Activated naive CD8-positive, alpha-beta T cell treated with anti-CD3 and anti-CD28 coated beads, Interleukin-2, amount 10 ng/mL, durations not matched to agents 7 days and 5 days (primary cell): ENCODE results near the gene ATOX1. TPM values are rescaled to one million over a fixed set of nuclear protein-coding genes. Genes with fewer than 3 reads are reported as not detected.

Experiments used
- ATAC-seq: fragments of 150-1000 bp; cut with Tn5 transposase; one replicate; pipeline ENCODE4 v1.10.0; 2021; ENCODE audit warnings: low read depth, moderate library complexity
- POLR2A ChIA-PET: fragments of 350-600 bp; sonication (Branson Sonifier 250); formaldehyde crosslinking; loops from one replicate; lab custom pipeline; 2021; ENCODE audit warnings: antibody characterized with exemption; lab: Charles Lee
- DNase-seq: peaks from one replicate; pipeline ENCODE4 v3.0.0; 2021
- H3K27ac Mint-ChIP-seq: one replicate; pipeline ENCODE4 v1.8.0; 2022; ENCODE audit warnings: mild to moderate bottlenecking, mixed read lengths
- H3K27me3 Mint-ChIP-seq: one replicate; pipeline ENCODE4 v1.8.0; 2022; ENCODE audit warnings: mild to moderate bottlenecking, moderate library complexity, mixed read lengths
- H3K36me3 Mint-ChIP-seq: one replicate; pipeline ENCODE4 v1.8.0; 2021; ENCODE audit warnings: mild to moderate bottlenecking, mixed read lengths
- H3K4me1 Mint-ChIP-seq: one replicate; pipeline ENCODE4 v1.8.0; 2021; ENCODE audit warnings: mixed read lengths
- H3K4me3 Mint-ChIP-seq: one replicate; pipeline ENCODE4 v1.8.0; 2022; ENCODE audit warnings: mild to moderate bottlenecking, moderate library complexity, mixed read lengths
- H3K9me3 Mint-ChIP-seq: one replicate; pipeline ENCODE4 v1.8.0; 2021; ENCODE audit warnings: mixed read lengths
- total RNA-seq, 2 experiments: library from RNA; stranded (reverse); gene quantifications; one replicate each; pipeline ENCODE4 v1.2.3, GENCODE V29; 2021

ATOX1 gene
- total RNA-seq, 2 experiments from 2014 or later = 42.7 to 48.1 TPM

DNA sequence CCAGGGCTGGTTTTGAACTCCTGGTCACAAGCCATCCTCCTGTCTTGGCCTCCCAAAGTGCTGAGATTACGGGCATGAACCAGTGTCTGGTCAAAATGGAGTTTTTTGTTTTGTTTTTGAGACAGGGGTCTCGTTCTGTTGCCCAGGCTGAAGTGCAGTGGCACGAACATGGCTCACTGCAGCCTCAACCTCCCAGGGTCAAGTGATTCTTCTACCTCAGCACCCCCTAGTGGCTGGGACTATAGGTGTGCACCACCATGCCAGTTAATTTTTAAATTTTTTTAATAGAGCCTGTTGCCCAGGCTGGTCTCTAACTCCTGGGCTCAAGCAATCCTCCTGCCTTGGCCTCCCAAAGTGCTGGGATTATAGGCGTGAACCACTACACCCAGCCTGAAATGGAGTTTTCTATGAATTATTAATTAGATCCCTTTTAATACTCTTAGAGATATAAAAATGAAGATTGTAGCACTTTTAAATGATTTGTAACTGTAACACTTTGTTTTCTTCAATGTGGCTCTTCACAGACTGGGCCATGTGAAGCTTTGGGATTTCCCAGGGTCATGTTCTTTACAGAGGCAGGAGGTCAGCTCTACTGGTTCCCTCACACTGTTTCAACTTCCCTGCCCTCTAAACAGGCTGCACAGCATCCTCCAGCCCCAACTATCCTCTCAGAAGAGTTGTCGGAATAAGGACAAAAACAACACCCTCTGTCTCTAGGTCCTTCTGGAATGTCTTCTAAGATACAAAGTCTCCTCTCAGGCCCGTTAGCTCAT lies 39.0 kb downstream of the ATOX1 start:
- Mint-ChIP-seq H3K4me3 (no peak overlapping the region), H3K27ac (no peak overlapping the region), H3K4me1 (peaks cover 1% of the 10 kb centered on the region), H3K36me3 (no peaks in the 10 kb centered on the region), H3K27me3 (no peaks in the 10 kb centered on the region), H3K9me3 (no peaks in the 10 kb centered on the region)
- DNase-seq (no peak), ATAC-seq (peak; percentile 58)
- POLR2A ChIA-PET = no interaction called here

GRCh38 chr5:151718646-151719045 lies 39.8 kb downstream of the ATOX1 start:
- no peak overlapping the region for H3K4me3 Mint-ChIP-seq
- no peaks in the 10 kb centered on the region for H3K36me3 Mint-ChIP-seq
- H3K27me3 Mint-ChIP-seq = no peaks in the 10 kb centered on the region
- peaks cover 1% of the 10 kb centered on the region for H3K4me1 Mint-ChIP-seq
- DNase-seq (no peak), ATAC-seq (no peak)
- peak overlapping the region; percentile 22 for H3K27ac Mint-ChIP-seq
- H3K9me3 Mint-ChIP-seq = no peaks in the 10 kb centered on the region
- POLR2A ChIA-PET = no interaction called here

GRCh38 chr5:151718153-151718552 lies 40.3 kb downstream of the ATOX1 start:
- H3K4me1 Mint-ChIP-seq = peaks cover 1% of the 10 kb centered on the region
- no peak overlapping the region for H3K4me3 Mint-ChIP-seq
- no peaks in the 10 kb centered on the region for H3K9me3 Mint-ChIP-seq
- POLR2A ChIA-PET = no interaction called here
- no peak for DNase-seq
- no peaks in the 10 kb centered on the region for H3K36me3 Mint-ChIP-seq
- H3K27ac Mint-ChIP-seq = peak overlapping the region; percentile 22
- peaks cover under 1% of the 10 kb centered on the region for H3K27me3 Mint-ChIP-seq
- no peak for ATAC-seq

- Mint-ChIP-seq H3K27ac (no peak overlapping the region), H3K4me3 (no peak overlapping the region), H3K36me3 (no peaks in the 10 kb centered on the region), H3K4me1 (peaks cover 1% of the 10 kb centered on the region), H3K9me3 (peaks cover 1% of the 10 kb centered on the region), H3K27me3 (peaks cover 6% of the 10 kb centered on the region)
- no peak for ATAC-seq
- DNase-seq = no peak
- POLR2A ChIA-PET = no interaction called here
Measured at GRCh38 chr5:151717416-151717815, 41.0 kb downstream of the ATOX1 start.

DNA sequence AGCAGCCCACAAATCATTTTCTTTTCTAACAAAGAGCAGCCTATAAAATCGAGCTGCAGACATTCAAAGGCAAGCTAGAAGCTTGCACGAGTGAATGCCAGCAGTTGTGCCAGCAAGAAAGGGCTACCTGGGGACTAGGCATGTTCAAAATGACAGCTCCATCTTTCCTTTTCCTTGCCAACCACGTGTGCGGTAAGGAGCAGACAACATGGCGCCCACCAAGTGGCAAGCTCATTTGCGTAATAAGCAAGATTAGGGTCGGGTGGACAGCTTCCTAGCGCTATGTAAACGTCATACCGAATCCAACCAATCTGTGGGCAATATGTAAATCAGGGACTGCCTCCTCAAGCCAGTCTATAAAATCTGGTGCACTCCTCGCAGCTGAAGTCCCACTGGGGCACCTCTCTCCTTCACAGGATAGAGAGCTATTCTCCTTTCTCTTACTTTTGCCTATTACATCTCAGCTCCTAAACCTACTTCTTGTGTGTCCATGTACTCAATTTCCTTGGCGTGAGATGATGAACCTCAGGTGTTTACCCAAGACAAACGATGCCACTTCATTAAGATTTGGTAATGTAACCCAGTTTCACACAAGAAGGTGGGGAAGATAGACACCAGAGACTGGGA lies 49.2 kb downstream of the ATOX1 start:
- DNase-seq (no peak), ATAC-seq (no peak)
- Mint-ChIP-seq H3K36me3 (no peaks in the 10 kb centered on the region), H3K27ac (no peak overlapping the region), H3K9me3 (peaks cover 1% of the 10 kb centered on the region), H3K4me1 (no peaks in the 10 kb centered on the region), H3K4me3 (no peak overlapping the region), H3K27me3 (peaks cover 30% of the 10 kb centered on the region)
- POLR2A ChIA-PET = no interaction called here

DNA sequence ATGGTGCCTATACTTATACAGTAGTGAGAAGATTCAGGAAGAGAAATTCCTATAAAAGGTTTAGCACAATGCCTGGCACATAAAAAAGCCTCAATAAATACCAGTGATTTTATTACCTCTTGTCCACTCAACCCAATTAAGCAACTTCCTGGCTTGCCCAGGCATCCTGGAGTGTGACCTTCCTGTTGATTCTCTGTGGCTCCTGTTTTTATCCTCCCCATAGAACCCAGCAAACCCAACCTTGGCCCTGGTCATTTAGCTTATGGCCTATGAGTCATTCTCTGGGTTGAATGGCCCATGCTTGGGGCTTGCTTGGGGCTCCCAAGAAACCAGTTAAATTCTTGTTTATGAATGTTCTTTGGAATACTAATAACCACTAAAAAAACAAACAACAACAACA lies 50.3 kb downstream of the ATOX1 start:
- H3K27ac Mint-ChIP-seq = no peak overlapping the region
- no peaks in the 10 kb centered on the region for H3K4me1 Mint-ChIP-seq
- DNase-seq (no peak), ATAC-seq (no peak)
- peaks cover 1% of the 10 kb centered on the region for H3K9me3 Mint-ChIP-seq
- H3K27me3 Mint-ChIP-seq = peaks cover 29% of the 10 kb centered on the region
- H3K4me3 Mint-ChIP-seq = no peak overlapping the region
- POLR2A ChIA-PET = no interaction called here
- H3K36me3 Mint-ChIP-seq = no peaks in the 10 kb centered on the region

DNA sequence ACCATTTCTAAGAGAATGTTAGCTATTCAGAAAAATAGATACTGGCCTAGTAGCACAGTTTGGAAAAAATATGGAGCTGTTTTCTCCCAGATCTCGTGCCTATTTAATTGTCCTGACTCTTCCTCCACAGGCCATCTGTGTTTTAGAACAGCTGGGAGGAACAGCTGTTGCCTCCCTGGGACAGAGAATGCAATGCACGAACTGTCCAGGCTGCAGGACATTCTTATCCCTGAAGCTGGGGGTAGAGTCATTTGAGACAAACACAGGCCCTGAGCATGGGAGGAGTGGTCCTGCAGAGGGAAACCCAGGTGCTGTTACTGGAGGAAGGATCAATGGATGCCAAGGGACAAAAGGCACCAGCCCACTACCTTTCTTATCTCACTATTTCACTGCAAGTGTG lies 50.9 kb downstream of the ATOX1 start:
- Mint-ChIP-seq H3K4me1 (no peaks in the 10 kb centered on the region), H3K36me3 (no peaks in the 10 kb centered on the region), H3K4me3 (no peak overlapping the region), H3K27ac (no peak overlapping the region), H3K9me3 (no peaks in the 10 kb centered on the region), H3K27me3 (peaks cover 24% of the 10 kb centered on the region)
- ATAC-seq (no peak), DNase-seq (no peak)
- POLR2A ChIA-PET = interaction anchor here (0.7 kb wide), 1 partner anchor 21 kb away, joined by 3 read pairs; no protein-coding TSS in a partner anchor

DNA sequence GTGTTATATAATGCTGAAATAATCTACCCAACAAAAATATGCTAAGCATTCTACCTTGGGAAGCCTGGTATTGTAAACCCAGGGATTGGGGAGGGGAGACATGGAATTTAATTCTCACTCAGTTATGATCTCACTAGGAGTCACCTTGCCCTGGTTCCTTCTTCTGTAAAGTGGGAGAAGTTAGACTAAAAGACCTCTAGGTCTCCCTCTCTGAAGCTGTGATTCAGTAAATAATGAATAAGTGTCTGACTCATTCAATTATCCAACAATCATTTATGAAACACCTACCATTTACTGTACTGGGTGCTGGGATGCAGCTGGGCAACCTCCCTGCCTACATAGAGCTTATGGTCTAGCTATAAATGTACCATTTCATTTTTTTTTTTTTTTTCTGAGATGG lies 51.5 kb downstream of the ATOX1 start:
- no peak for DNase-seq

DNA sequence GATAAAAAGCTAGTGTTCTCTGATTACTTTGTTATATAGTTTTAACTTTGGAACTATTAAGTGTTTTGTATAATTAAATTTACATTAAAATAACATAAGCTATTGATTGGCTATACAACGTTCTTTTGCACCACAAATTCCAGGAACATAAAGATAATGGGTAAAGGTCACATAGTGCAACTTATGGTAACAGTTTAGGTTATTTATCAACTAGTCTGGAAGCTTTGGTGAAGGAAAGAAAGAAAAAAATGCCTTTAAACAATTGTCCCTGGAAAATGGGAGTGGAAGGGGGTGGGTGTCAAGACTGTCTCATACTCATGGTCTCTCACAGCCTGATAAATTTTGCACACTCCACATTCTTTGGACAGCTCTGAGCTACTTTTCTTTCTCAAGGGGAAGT lies 54.7 kb downstream of the ATOX1 start:
- POLR2A ChIA-PET = no interaction called here
- no peaks in the 10 kb centered on the region for H3K4me1 Mint-ChIP-seq
- DNase-seq = no peak
- no peaks in the 10 kb centered on the region for H3K36me3 Mint-ChIP-seq
- no peaks in the 10 kb centered on the region for H3K9me3 Mint-ChIP-seq
- peaks cover 3% of the 10 kb centered on the region for H3K27me3 Mint-ChIP-seq
- ATAC-seq = no peak
- no peak overlapping the region for H3K27ac Mint-ChIP-seq
- no peak overlapping the region for H3K4me3 Mint-ChIP-seq

More for the DNA sequence above, 51.5 kb downstream of the ATOX1 start:
- Mint-ChIP-seq H3K4me1 (no peaks in the 10 kb centered on the region), H3K4me3 (no peak overlapping the region), H3K27ac (no peak overlapping the region), H3K9me3 (no peaks in the 10 kb centered on the region), H3K36me3 (no peaks in the 10 kb centered on the region), H3K27me3 (peaks cover 19% of the 10 kb centered on the region)
- POLR2A ChIA-PET = interaction anchor here (0.7 kb wide), 1 partner anchor 21 kb away, joined by 3 read pairs; no protein-coding TSS in a partner anchor
- ATAC-seq = no peak

GRCh38 chr5:151703227-151703626 lies 55.2 kb downstream of the ATOX1 start:
- Mint-ChIP-seq H3K27ac (no peak overlapping the region), H3K4me1 (no peaks in the 10 kb centered on the region), H3K27me3 (peaks cover 1% of the 10 kb centered on the region), H3K4me3 (no peak overlapping the region), H3K36me3 (no peaks in the 10 kb centered on the region), H3K9me3 (no peaks in the 10 kb centered on the region)
- POLR2A ChIA-PET = no interaction called here
- no peak for DNase-seq
- ATAC-seq = no peak

- DNase-seq = no peak
- no peak overlapping the region for H3K27ac Mint-ChIP-seq
- POLR2A ChIA-PET = no interaction called here
- H3K4me3 Mint-ChIP-seq = no peak overlapping the region
- H3K4me1 Mint-ChIP-seq = no peaks in the 10 kb centered on the region
- H3K27me3 Mint-ChIP-seq = peaks cover 1% of the 10 kb centered on the region
- ATAC-seq = no peak
- no peaks in the 10 kb centered on the region for H3K36me3 Mint-ChIP-seq
- no peaks in the 10 kb centered on the region for H3K9me3 Mint-ChIP-seq
Measured at GRCh38 chr5:151700820-151701219, 57.6 kb downstream of the ATOX1 start.

GRCh38 chr5:151700296-151700695 lies 58.1 kb downstream of the ATOX1 start:
- no peak overlapping the region for H3K27ac Mint-ChIP-seq
- peaks cover under 1% of the 10 kb centered on the region for H3K27me3 Mint-ChIP-seq
- no peak for ATAC-seq
- H3K4me1 Mint-ChIP-seq = no peaks in the 10 kb centered on the region
- no peak for DNase-seq
- no peaks in the 10 kb centered on the region for H3K9me3 Mint-ChIP-seq
- no peaks in the 10 kb centered on the region for H3K36me3 Mint-ChIP-seq
- POLR2A ChIA-PET = no interaction called here
- no peak overlapping the region for H3K4me3 Mint-ChIP-seq

GRCh38 chr5:151699071-151699901 lies 59.1 kb downstream of the ATOX1 start:
- H3K4me1 Mint-ChIP-seq = no peaks in the 10 kb centered on the region
- no peaks in the 10 kb centered on the region for H3K36me3 Mint-ChIP-seq
- no peak overlapping the region for H3K27ac Mint-ChIP-seq
- no peak overlapping the region for H3K4me3 Mint-ChIP-seq
- POLR2A ChIA-PET = no interaction called here
- no peaks in the 10 kb centered on the region for H3K27me3 Mint-ChIP-seq
- no peaks in the 10 kb centered on the region for H3K9me3 Mint-ChIP-seq
- DNase-seq (no peak), ATAC-seq (no peak)
